Measurements from ENCODE around the gene ZNF385C.

Gene ZNF385C

GRCh38 chr17:42087042-42087701, 11.1 kb downstream of the ZNF385C start:
- no peak for TF ChIP-seq SPI1 (IDR thresholded peaks at IDR 0.05; ENCODE audit: borderline replicate concordance, low read depth)
- no peak for TF ChIP-seq REST (IDR thresholded peaks at IDR 0.05; ENCODE audit: insufficient replicate concordance, low read depth)
- no peak overlapping the region for H3K4me3 ChIP-seq (replicated peaks; ENCODE audit: insufficient read depth, low read length)
- no peak overlapping the region for H3K27ac ChIP-seq (replicated peaks)
- DNase-seq (ENCODE audit: low read depth in 1 of 2, low spot score in 1 of 2), result no peak
- H3K27me3 ChIP-seq (ENCODE audit: insufficient read depth, poor library complexity, severe bottlenecking), result no peaks in the 10 kb centered on the region

GRCh38 chr17:42081516-42082129, 16.6 kb downstream of the ZNF385C start:
- Histone ChIP-seq H3K27ac (replicated peaks) (no peak overlapping the region), H3K27me3 (ENCODE audit: insufficient read depth, poor library complexity, severe bottlenecking) (no peaks in the 10 kb centered on the region), H3K4me3 (replicated peaks; ENCODE audit: insufficient read depth, low read length) (no peak overlapping the region)
- TF ChIP-seq POLR2AphosphoS5 (IDR thresholded peaks at IDR 0.05; ENCODE audit: low read depth) (no peak), GABPA (IDR thresholded peaks at IDR 0.05; ENCODE audit: low read depth) (no peak), REST (IDR thresholded peaks at IDR 0.05; ENCODE audit: insufficient replicate concordance, low read depth) (no peak), SPI1 (IDR thresholded peaks at IDR 0.05; ENCODE audit: borderline replicate concordance, low read depth) (no peak)
- DNase-seq (ENCODE audit: low read depth in 1 of 2, low spot score in 1 of 2), result no peak

GRCh38 chr17:42079541-42079940, 18.7 kb downstream of the ZNF385C start:
- Histone ChIP-seq H3K4me3 (replicated peaks; ENCODE audit: insufficient read depth, low read length) (no peak overlapping the region), H3K27me3 (ENCODE audit: insufficient read depth, poor library complexity, severe bottlenecking) (no peaks in the 10 kb centered on the region), H3K27ac (replicated peaks) (no peak overlapping the region)
- TF ChIP-seq CTCF (IDR thresholded peaks at IDR 0.05; ENCODE audit: insufficient read depth, low read length), result no peak
- TF ChIP-seq SPI1 (IDR thresholded peaks at IDR 0.05; ENCODE audit: borderline replicate concordance, low read depth), result no peak
- TF ChIP-seq POLR2AphosphoS5 (IDR thresholded peaks at IDR 0.05; ENCODE audit: low read depth), result no peak
- TF ChIP-seq REST (IDR thresholded peaks at IDR 0.05; ENCODE audit: insufficient replicate concordance, low read depth), result no peak
- TF ChIP-seq GABPA (IDR thresholded peaks at IDR 0.05; ENCODE audit: low read depth), result no peak
- DNase-seq (ENCODE audit: low read depth in 1 of 2, low spot score in 1 of 2), result no peak

GRCh38 chr17:42078396-42079043, 19.8 kb downstream of the ZNF385C start:
- DNase-seq (ENCODE audit: low read depth in 1 of 2, low spot score in 1 of 2), result no peak
- TF ChIP-seq GABPA (IDR thresholded peaks at IDR 0.05; ENCODE audit: low read depth) (no peak), CTCF (IDR thresholded peaks at IDR 0.05; ENCODE audit: insufficient read depth, low read length) (no peak), REST (IDR thresholded peaks at IDR 0.05; ENCODE audit: insufficient replicate concordance, low read depth) (no peak), POLR2AphosphoS5 (IDR thresholded peaks at IDR 0.05; ENCODE audit: low read depth) (no peak), SPI1 (IDR thresholded peaks at IDR 0.05; ENCODE audit: borderline replicate concordance, low read depth) (no peak)
- Histone ChIP-seq H3K27ac (replicated peaks) (no peak overlapping the region), H3K4me3 (replicated peaks; ENCODE audit: insufficient read depth, low read length) (no peak overlapping the region), H3K27me3 (ENCODE audit: insufficient read depth, poor library complexity, severe bottlenecking) (no peaks in the 10 kb centered on the region)
